ENCODE measurements around the gene NIPSNAP2. TPM values are rescaled to one million over a fixed set of nuclear protein-coding genes. Genes with fewer than 3 reads are reported as not detected.

NIPSNAP2 gene
- total and polyA plus RNA-seq, 2 of the 13 experiments (the other 11 are each of a cell fraction or from before 2014, with no cell fraction given): 40.3 to 61.5 TPM

DNA sequence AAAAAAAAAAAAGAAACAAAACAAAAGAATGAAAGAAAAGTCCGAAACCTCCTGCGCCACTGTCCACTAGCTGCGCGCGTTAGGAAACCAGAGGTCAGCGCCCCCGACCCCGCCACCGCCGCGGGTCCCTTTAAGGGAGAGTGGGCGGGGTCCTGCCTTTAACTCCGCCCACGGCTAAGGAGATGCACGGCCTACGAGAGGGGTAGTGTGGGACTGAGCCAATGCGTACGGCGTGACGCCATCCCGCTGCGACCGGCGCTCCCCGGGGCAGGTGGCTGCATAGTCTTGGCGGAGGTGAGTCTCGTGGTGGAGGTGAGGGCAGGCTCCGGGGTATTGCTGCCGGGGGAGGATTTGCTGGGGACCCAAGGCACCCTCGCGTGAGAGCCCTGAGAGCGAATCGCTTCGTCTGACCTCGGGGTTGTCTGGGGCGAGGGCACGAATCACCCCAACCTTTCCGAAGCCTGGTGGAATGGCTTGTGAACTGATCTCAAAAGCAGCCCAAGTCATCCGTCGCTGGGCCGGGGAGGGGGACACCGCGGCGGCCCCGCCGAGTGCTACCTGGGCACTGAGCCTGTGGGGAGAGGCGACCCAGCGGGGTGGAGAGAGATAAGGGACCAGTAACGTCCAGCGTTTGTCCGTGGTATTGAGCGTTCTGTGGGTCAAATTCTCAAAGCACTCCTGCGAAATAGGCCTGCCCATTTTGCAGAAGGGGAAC lies 12.6 kb upstream of the NIPSNAP2 start, which contains the start of gene MRPS17 (continued):
- peak; percentile 83 for TF ChIP-seq KAT7 (CRISPR knock-in tag; IDR thresholded peaks at IDR 0.05; ENCODE audit: borderline replicate concordance)
- TF ChIP-seq CREB1 (IDR thresholded peaks at IDR 0.05): peak; percentile 95
- peak; percentile 98 for TF ChIP-seq CREB1 (CRISPR knock-in tag; IDR thresholded peaks at IDR 0.05)
- no peak for TF ChIP-seq CREB3 (CRISPR knock-in tag; IDR thresholded peaks at IDR 0.05)
- TF ChIP-seq, protein P1, sequence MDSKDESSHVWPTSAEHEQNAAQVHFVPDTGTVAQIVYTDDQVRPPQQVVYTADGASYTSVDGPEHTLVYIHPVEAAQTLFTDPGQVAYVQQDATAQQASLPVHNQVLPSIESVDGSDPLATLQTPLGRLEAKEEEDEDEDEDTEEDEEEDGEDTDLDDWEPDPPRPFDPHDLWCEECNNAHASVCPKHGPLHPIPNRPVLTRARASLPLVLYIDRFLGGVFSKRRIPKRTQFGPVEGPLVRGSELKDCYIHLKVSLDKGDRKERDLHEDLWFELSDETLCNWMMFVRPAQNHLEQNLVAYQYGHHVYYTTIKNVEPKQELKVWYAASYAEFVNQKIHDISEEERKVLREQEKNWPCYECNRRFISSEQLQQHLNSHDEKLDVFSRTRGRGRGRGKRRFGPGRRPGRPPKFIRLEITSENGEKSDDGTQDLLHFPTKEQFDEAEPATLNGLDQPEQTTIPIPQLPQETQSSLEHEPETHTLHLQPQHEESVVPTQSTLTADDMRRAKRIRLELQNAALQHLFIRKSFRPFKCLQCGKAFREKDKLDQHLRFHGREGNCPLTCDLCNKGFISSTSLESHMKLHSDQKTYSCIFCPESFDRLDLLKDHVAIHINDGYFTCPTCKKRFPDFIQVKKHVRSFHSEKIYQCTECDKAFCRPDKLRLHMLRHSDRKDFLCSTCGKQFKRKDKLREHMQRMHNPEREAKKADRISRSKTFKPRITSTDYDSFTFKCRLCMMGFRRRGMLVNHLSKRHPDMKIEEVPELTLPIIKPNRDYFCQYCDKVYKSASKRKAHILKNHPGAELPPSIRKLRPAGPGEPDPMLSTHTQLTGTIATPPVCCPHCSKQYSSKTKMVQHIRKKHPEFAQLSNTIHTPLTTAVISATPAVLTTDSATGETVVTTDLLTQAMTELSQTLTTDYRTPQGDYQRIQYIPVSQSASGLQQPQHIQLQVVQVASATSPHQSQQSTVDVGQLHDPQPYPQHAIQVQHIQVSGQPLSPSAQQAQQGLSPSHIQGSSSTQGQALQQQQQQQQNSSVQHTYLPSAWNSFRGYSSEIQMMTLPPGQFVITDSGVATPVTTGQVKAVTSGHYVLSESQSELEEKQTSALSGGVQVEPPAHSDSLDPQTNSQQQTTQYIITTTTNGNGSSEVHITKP (CRISPR knock-in tag; IDR thresholded peaks at IDR 0.05; ENCODE audit: low read depth): peak; percentile 82
- TF ChIP-seq KDM6A (CRISPR knock-in tag; IDR thresholded peaks at IDR 0.05; ENCODE audit: low read depth): no peak
- TF ChIP-seq PAXIP1 (CRISPR knock-in tag; conservative IDR thresholded peaks at IDR 0.05): peak; percentile 56
- 0 out of 2 replicates have a peak, but pooled peaks have one; percentile 14 for TF ChIP-seq GZF1 (CRISPR knock-in tag; IDR thresholded peaks at IDR 0.05)
- no peak for TF ChIP-seq EED (CRISPR knock-in tag; IDR thresholded peaks at IDR 0.05)
- peak; percentile 86 for TF ChIP-seq PHF8 (CRISPR knock-in tag; IDR thresholded peaks at IDR 0.05)
- peak; percentile 75 for TF ChIP-seq JUN (CRISPR knock-in tag; IDR thresholded peaks at IDR 0.05)
- no peak for TF ChIP-seq ZNF142 (CRISPR knock-in tag; IDR thresholded peaks at IDR 0.05)
- peak; percentile 41; the same call in 1 of the 2 replicates for TF ChIP-seq ZNF776 (CRISPR knock-in tag; IDR thresholded peaks at IDR 0.05)
- no peak for TF ChIP-seq U2AF2 (IDR thresholded peaks at IDR 0.05; ENCODE audit: low read depth, low read length)
- TF ChIP-seq ZNF879 (CRISPR knock-in tag; IDR thresholded peaks at IDR 0.05): no peak
